GM12892 (cell line): ENCODE measurements around the gene G6PC2.

ENCODE experiments used
- POLR2A ChIP-seq: IDR thresholded peaks from 2 replicates; pipeline ENCODE4 v1.6.1; 2011; ENCODE audit warnings: low read depth, low read length, control low read depth
- POLR2AphosphoS5 ChIP-seq: IDR thresholded peaks from 2 replicates; pipeline ENCODE4 v1.6.1; 2011; ENCODE audit warnings: low read depth, low read length, control low read depth

GRCh38 chr2:168855601-168856000 is 45.5 kb upstream of the G6PC2 start:
- TF ChIP-seq POLR2AphosphoS5: no peak
- TF ChIP-seq POLR2A: no peak
